ENCODE results near the gene CTIF.

- no peak for TF ChIP-seq CTCF (IDR thresholded peaks at IDR 0.05)
- no peak for TF ChIP-seq POLR2AphosphoS5 (IDR thresholded peaks at IDR 0.05)
- no peak for TF ChIP-seq EP300 (IDR thresholded peaks at IDR 0.05)
Observed at GRCh38 chr18:48809365-48809764, 270.5 kb downstream of the CTIF start.
